Dedifferentiated amniotic fluid mesenchymal stem cell (primary cell): ENCODE measurements around the gene TFB1M.
"Not testable (repeated sequence)": the region's sequence is repeated elsewhere in the genome, so short reads cannot be mapped to it uniquely, and the experiment has no call there.

Experiments
- DNase-seq: peaks from one replicate; pipeline ENCODE4 v3.0.0-alpha.2; 2016; ENCODE audit errors: extremely low spot score

TFB1M gene

GRCh38 chr6:155303361-155303870 is 10.9 kb downstream of the TFB1M start:
- no peak for DNase-seq

- no peak for DNase-seq
Observed at GRCh38 chr6:155301867-155302266, 12.4 kb downstream of the TFB1M start.

GRCh38 chr6:155297669-155298068 is 16.6 kb downstream of the TFB1M start:
- DNase-seq = no peak

- DNase-seq = no peak
Observed at GRCh38 chr6:155292711-155293110, 21.6 kb downstream of the TFB1M start.

- no peak for DNase-seq
Observed at GRCh38 chr6:155291291-155291690, 23.0 kb downstream of the TFB1M start.

GRCh38 chr6:155290491-155290890 is 23.8 kb downstream of the TFB1M start:
- DNase-seq = no peak

- no peak for DNase-seq
Observed at GRCh38 chr6:155287762-155288161, 26.5 kb downstream of the TFB1M start.

- DNase-seq = no peak
Observed at GRCh38 chr6:155284775-155285174, 29.5 kb downstream of the TFB1M start.

GRCh38 chr6:155278319-155279049 is 35.8 kb downstream of the TFB1M start:
- DNase-seq = no peak

- no peak for DNase-seq
Observed at GRCh38 chr6:155276638-155277037, 37.6 kb downstream of the TFB1M start.

- no peak for DNase-seq
Observed at GRCh38 chr6:155275808-155276480, 38.3 kb downstream of the TFB1M start.

GRCh38 chr6:155274533-155274932 is 39.8 kb downstream of the TFB1M start:
- no peak for DNase-seq

GRCh38 chr6:155274106-155274505 is 40.2 kb downstream of the TFB1M start:
- DNase-seq = no peak

GRCh38 chr6:155273431-155273830 is 40.9 kb downstream of the TFB1M start:
- no peak for DNase-seq

GRCh38 chr6:155272353-155273232 is 41.7 kb downstream of the TFB1M start:
- no peak for DNase-seq

- DNase-seq = no peak
Observed at GRCh38 chr6:155271145-155271544, 43.1 kb downstream of the TFB1M start.

- no peak for DNase-seq
Observed at GRCh38 chr6:155270561-155271091, 43.7 kb downstream of the TFB1M start.

GRCh38 chr6:155269765-155270164 is 44.5 kb downstream of the TFB1M start:
- DNase-seq = no peak

GRCh38 chr6:155268088-155268867 is 46.0 kb downstream of the TFB1M start:
- DNase-seq = not testable (repeated sequence)

GRCh38 chr6:155267411-155267810 is 46.9 kb downstream of the TFB1M start:
- no peak for DNase-seq

GRCh38 chr6:155265843-155266535 is 48.3 kb downstream of the TFB1M start:
- DNase-seq = no peak
